CD4-positive, alpha-beta memory T cell (primary cell): Measurements from ENCODE around the gene NOL4L. TPM values are rescaled to one million over a fixed set of nuclear protein-coding genes. Genes with fewer than 3 reads are reported as not detected.

Experiments used
- CTCF ChIA-PET: fragments of 350-600 bp; sonication (Branson Sonifier 250); formaldehyde crosslinking; loops from one replicate; lab custom pipeline; 2021; ENCODE audit warnings: inconsistent platforms; ENCODE audit not compliant: partially characterized antibody; lab: Charles Lee
- POLR2A ChIA-PET: fragments of 350-600 bp; sonication (Branson Sonifier 250); formaldehyde crosslinking; loops from one replicate; lab custom pipeline; 2021; ENCODE audit not compliant: partially characterized antibody; lab: Charles Lee
- DNase-seq, 5 donors: peaks; one replicate each; pipeline versions ENCODE4 v3.0.0 to v3.0.0-alpha.2; 2020 to 2022; ENCODE audit warnings: mixed read lengths in 1 of 5
- H3K27ac ChIP-seq: one replicate; pipeline ENCODE4 v1.7.0; 2013; ENCODE audit warnings: low read depth, low read length
- H3K27me3 ChIP-seq: 2 replicates; pipeline ENCODE4 v1.7.0; 2013; ENCODE audit warnings: mild to moderate bottlenecking, low read length, moderate library complexity; ENCODE audit not compliant: insufficient read depth
- H3K36me3 ChIP-seq: 2 replicates; pipeline ENCODE4 v1.7.0; 2013; ENCODE audit warnings: mild to moderate bottlenecking, low read length, moderate library complexity; ENCODE audit not compliant: insufficient read depth
- H3K4me1 ChIP-seq: 2 replicates; pipeline ENCODE4 v1.7.0; 2013; ENCODE audit warnings: mild to moderate bottlenecking, low read length, moderate library complexity; ENCODE audit not compliant: insufficient read depth
- H3K4me3 ChIP-seq, 2 donors: one replicate each; pipeline ENCODE4 v1.7.0; 2013; ENCODE audit warnings: low read length in 2 of 2, mild to moderate bottlenecking in 1 of 2
- H3K9me3 ChIP-seq, 2 donors: one replicate each; pipeline ENCODE4 v1.7.0; 2013; ENCODE audit warnings: low read length in 2 of 2, control low read depth in 1 of 2; ENCODE audit not compliant: control insufficient read depth in 1 of 2
- H3K27ac Mint-ChIP-seq, 7 donors: one replicate each; pipeline ENCODE4 v1.8.0; 2020 to 2021; ENCODE audit warnings: mixed read lengths in 7 of 7, mild to moderate bottlenecking in 6 of 7, inconsistent platforms in 3 of 7, moderate library complexity in 3 of 7
- H3K27me3 Mint-ChIP-seq, 2 donors: one replicate each; pipeline ENCODE4 v1.8.0; 2020 to 2021; ENCODE audit warnings: mixed read lengths in 2 of 2
- H3K36me3 Mint-ChIP-seq, 2 donors: one replicate each; pipeline ENCODE4 v1.8.0; 2020 to 2021; ENCODE audit warnings: mixed read lengths in 2 of 2, inconsistent platforms in 1 of 2, mild to moderate bottlenecking in 1 of 2
- H3K4me1 Mint-ChIP-seq, 4 donors: one replicate each; pipeline ENCODE4 v1.8.0; 2020 to 2021; ENCODE audit warnings: mixed read lengths in 4 of 4, mild to moderate bottlenecking in 1 of 4
- H3K4me3 Mint-ChIP-seq, 8 donors: one replicate each; pipeline ENCODE4 v1.8.0; 2020 to 2021; ENCODE audit warnings: mixed read lengths in 8 of 8, mild to moderate bottlenecking in 7 of 8, moderate library complexity in 6 of 8, inconsistent platforms in 3 of 8
- H3K9me3 Mint-ChIP-seq, 8 donors: one replicate each; pipeline ENCODE4 v1.8.0; 2020 to 2021; ENCODE audit warnings: mixed read lengths in 8 of 8, mild to moderate bottlenecking in 5 of 8, inconsistent platforms in 3 of 8, moderate library complexity in 1 of 8
- intact Hi-C: fragments of 100-400 bp; cut with micrococcal nuclease; formaldehyde crosslinking; loops from one replicate; pipeline ENCODE4 v1.15.1; 2023
- polyA plus RNA-seq, 2 donors: library from polyadenylated mRNA; unstranded; fragments of 300-500 nt; fragmentation: Illumina TruSeq; gene quantifications; one replicate each; pipeline ENCODE4 v1.2.3, GENCODE V29; 2021
- total RNA-seq, 2 experiments: library from RNA; stranded (reverse); gene quantifications; one replicate each; pipeline ENCODE4 v1.2.3, GENCODE V29; 2021

Gene NOL4L
- total and polyA plus RNA-seq, 4 experiments from 2014 or later = 7.0 to 74.2 (median 47.5) TPM

DNA sequence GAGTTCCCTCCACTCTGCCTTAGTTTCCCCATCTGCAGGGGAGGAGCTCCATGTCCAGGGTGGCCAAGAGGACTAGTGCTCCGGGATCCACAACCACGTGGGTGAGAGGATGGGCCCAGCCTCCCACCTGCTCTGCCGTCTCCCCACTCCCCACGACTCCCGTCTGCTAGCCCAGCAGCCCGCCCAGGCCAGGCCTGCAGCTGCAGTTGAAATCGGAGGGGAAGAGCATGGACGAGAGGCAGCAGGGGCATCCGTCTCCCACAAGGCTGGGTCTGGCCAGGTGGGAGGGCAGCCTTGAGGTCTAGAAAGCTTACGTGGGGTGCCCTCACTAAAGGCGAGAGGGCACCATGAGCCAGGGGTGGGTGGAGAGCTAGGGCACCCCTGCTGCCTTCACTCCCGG lies 8.6 kb downstream of the NOL4L start:
- DNase-seq = no peak
- Mint-ChIP-seq H3K36me3 (peaks cover 0 to 13% of the 10 kb centered on the region in 2 donors), H3K27me3 (no peaks in the 10 kb centered on the region), H3K4me1 (peaks cover 0 to 49% (median 22%) of the 10 kb centered on the region in 4 donors), H3K4me3 (peak overlapping the region in 1 of 8 donors; percentile 27), H3K27ac (no peak overlapping the region), H3K9me3 (no peaks in the 10 kb centered on the region)
- H3K4me1 ChIP-seq = peaks cover 96% of the 10 kb centered on the region
- H3K27ac ChIP-seq = no peak overlapping the region
- ChIA-PET POLR2A (interaction anchor here (1.4 kb wide), 1 partner anchor 13 kb away, joined by 3 read pairs; no protein-coding TSS in a partner anchor), CTCF (interaction anchor here (1.0 to 1.7 kb wide), 3 partner anchors 34 to 85 kb away, joined by 3 to 5 read pairs (median 3); no protein-coding TSS in a partner anchor)
- no peak overlapping the region for H3K4me3 ChIP-seq
- no peaks in the 10 kb centered on the region for H3K27me3 ChIP-seq
- peaks cover 5% of the 10 kb centered on the region for H3K36me3 ChIP-seq
- H3K9me3 ChIP-seq = no peaks in the 10 kb centered on the region
- intact Hi-C loops = no loop called here

- peaks cover 0 to 48% (median 20%) of the 10 kb centered on the region in 4 donors for H3K4me1 Mint-ChIP-seq
- ChIA-PET CTCF (interaction anchor here (1.4 kb wide), 2 partner anchors 50 to 53 kb away, joined by 3 to 5 read pairs; no protein-coding TSS in a partner anchor), POLR2A (interaction anchor here (1.4 to 3.0 kb wide), 3 partner anchors 9 to 41 kb away, joined by 3 to 12 read pairs (median 11); partner anchors contain the start of gene NOL4L)
- intact Hi-C loops = no loop called here
- Histone ChIP-seq H3K27me3 (no peaks in the 10 kb centered on the region), H3K27ac (no peak overlapping the region), H3K9me3 (no peaks in the 10 kb centered on the region), H3K4me1 (peaks cover 96% of the 10 kb centered on the region), H3K36me3 (peaks cover 5% of the 10 kb centered on the region), H3K4me3 (no peak overlapping the region)
- H3K27me3 Mint-ChIP-seq = no peaks in the 10 kb centered on the region
- H3K36me3 Mint-ChIP-seq = peaks cover 0 to 11% of the 10 kb centered on the region in 2 donors
- H3K9me3 Mint-ChIP-seq = no peaks in the 10 kb centered on the region
- no peak overlapping the region for H3K27ac Mint-ChIP-seq
- DNase-seq = no peak
- H3K4me3 Mint-ChIP-seq = no peak overlapping the region
Observed at GRCh38 chr20:32575805-32576204, 9.3 kb downstream of the NOL4L start.

DNA sequence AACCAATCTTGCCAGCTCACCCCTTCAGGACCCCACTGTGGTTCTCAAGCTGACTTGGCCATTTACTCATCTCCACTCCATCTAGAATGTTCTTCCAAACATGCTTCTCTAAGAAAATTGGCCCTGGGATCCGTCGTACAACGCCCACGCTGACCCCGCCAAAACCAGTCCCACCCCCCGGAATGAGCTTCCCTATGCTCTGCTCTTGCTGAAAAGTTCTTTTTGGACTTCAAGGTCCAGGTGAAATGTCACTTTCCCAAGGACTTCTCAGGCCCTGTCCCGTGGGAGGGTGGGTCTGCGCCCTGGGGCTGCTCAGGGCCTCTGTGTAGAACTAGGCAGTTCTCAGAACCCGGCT lies 9.9 kb downstream of the NOL4L start:
- Histone ChIP-seq H3K9me3 (no peaks in the 10 kb centered on the region), H3K36me3 (peaks cover 5% of the 10 kb centered on the region), H3K4me3 (no peak overlapping the region), H3K27ac (no peak overlapping the region), H3K27me3 (no peaks in the 10 kb centered on the region), H3K4me1 (peaks cover 96% of the 10 kb centered on the region)
- ChIA-PET CTCF (interaction anchor here (1.4 kb wide), 1 partner anchor 53 kb away, joined by 5 read pairs; no protein-coding TSS in a partner anchor), POLR2A (interaction anchor here (2.4 to 3.0 kb wide), 2 partner anchors 10 to 40 kb away, joined by 11 to 12 read pairs; partner anchors contain the start of gene NOL4L)
- intact Hi-C loops = no loop called here
- Mint-ChIP-seq H3K9me3 (no peaks in the 10 kb centered on the region), H3K4me1 (peaks cover 0 to 47% (median 20%) of the 10 kb centered on the region in 4 donors), H3K27me3 (no peaks in the 10 kb centered on the region), H3K36me3 (peaks cover 0 to 11% of the 10 kb centered on the region in 2 donors), H3K4me3 (no peak overlapping the region), H3K27ac (no peak overlapping the region)
- DNase-seq = no peak

GRCh38 chr20:32574296-32575226 lies 10.6 kb downstream of the NOL4L start:
- peaks cover 96% of the 10 kb centered on the region for H3K4me1 ChIP-seq
- peak in 1 of 5 donors; percentile 48 for DNase-seq

GRCh38 chr20:32573167-32573851 lies 11.8 kb downstream of the NOL4L start:
- H3K4me1 Mint-ChIP-seq = peaks cover 0 to 49% (median 28%) of the 10 kb centered on the region in 4 donors
- DNase-seq = no peak
- no peaks in the 10 kb centered on the region for H3K27me3 Mint-ChIP-seq
- H3K4me3 Mint-ChIP-seq = peak overlapping the region in 2 of 8 donors; percentile 17 to 30
- intact Hi-C loops = no loop called here
- Histone ChIP-seq H3K4me3 (no peak overlapping the region), H3K9me3 (no peaks in the 10 kb centered on the region), H3K27me3 (no peaks in the 10 kb centered on the region), H3K4me1 (peaks cover 96% of the 10 kb centered on the region), H3K36me3 (peaks cover 5% of the 10 kb centered on the region), H3K27ac (no peak overlapping the region)
- H3K36me3 Mint-ChIP-seq = peaks cover 0 to 13% of the 10 kb centered on the region in 2 donors
- CTCF ChIA-PET = interaction anchor here (0.7 to 1.9 kb wide), 2 partner anchors 51 to 79 kb away, joined by 3 to 6 read pairs; no protein-coding TSS in a partner anchor
- POLR2A ChIA-PET = interaction anchor here (0.6 to 3.0 kb wide), 8 partner anchors 9 to 81 kb away, joined by 3 to 12 read pairs (median 6); partner anchors contain the start of gene NOL4L
- H3K27ac Mint-ChIP-seq = peak overlapping the region in 5 of 7 donors; percentile 73 to 88 (median 77)
- no peaks in the 10 kb centered on the region for H3K9me3 Mint-ChIP-seq

More at GRCh38 chr20:32574296-32575226, 10.6 kb downstream of the NOL4L start:
- ChIA-PET CTCF (interaction anchor here (1.4 to 1.9 kb wide), 2 partner anchors 52 to 78 kb away, joined by 5 to 6 read pairs; no protein-coding TSS in a partner anchor), POLR2A (interaction anchor here (1.0 to 3.0 kb wide), 6 partner anchors 10 to 52 kb away, joined by 3 to 12 read pairs (median 8); partner anchors contain the start of gene NOL4L)
- peaks cover 0 to 46% (median 22%) of the 10 kb centered on the region in 4 donors for H3K4me1 Mint-ChIP-seq
- peaks cover 5% of the 10 kb centered on the region for H3K36me3 ChIP-seq
- H3K9me3 ChIP-seq = no peaks in the 10 kb centered on the region
- no peak overlapping the region for H3K27ac ChIP-seq
- intact Hi-C loops = no loop called here
- H3K4me3 Mint-ChIP-seq = no peak overlapping the region
- H3K4me3 ChIP-seq = no peak overlapping the region
- H3K36me3 Mint-ChIP-seq = peaks cover 0 to 11% of the 10 kb centered on the region in 2 donors
- H3K27me3 Mint-ChIP-seq = no peaks in the 10 kb centered on the region
- H3K27me3 ChIP-seq = no peaks in the 10 kb centered on the region
- H3K27ac Mint-ChIP-seq = peak overlapping the region in 5 of 7 donors; percentile 44 to 83 (median 75)
- no peaks in the 10 kb centered on the region for H3K9me3 Mint-ChIP-seq

GRCh38 chr20:32572271-32572968 lies 12.7 kb downstream of the NOL4L start:
- peaks cover 5% of the 10 kb centered on the region for H3K36me3 ChIP-seq
- no peak overlapping the region for H3K4me3 ChIP-seq
- Mint-ChIP-seq H3K36me3 (peaks cover 0 to 13% of the 10 kb centered on the region in 2 donors), H3K4me1 (peaks cover 0 to 43% (median 26%) of the 10 kb centered on the region in 4 donors), H3K9me3 (no peaks in the 10 kb centered on the region), H3K27me3 (no peaks in the 10 kb centered on the region), H3K4me3 (peak overlapping the region in 3 of 8 donors; percentile 25 to 40 (median 26)), H3K27ac (peak overlapping the region in 6 of 7 donors; percentile 47 to 88 (median 78))
- POLR2A ChIA-PET = interaction anchor here (0.6 to 1.7 kb wide), 2 partner anchors 8 to 82 kb away, joined by 3 to 7 read pairs; no protein-coding TSS in a partner anchor
- intact Hi-C loops = no loop called here
- H3K27me3 ChIP-seq = no peaks in the 10 kb centered on the region
- no peaks in the 10 kb centered on the region for H3K9me3 ChIP-seq
- H3K4me1 ChIP-seq = peaks cover 98% of the 10 kb centered on the region
- CTCF ChIA-PET = interaction anchor here (0.7 to 1.9 kb wide), 2 partner anchors 50 to 80 kb away, joined by 3 to 6 read pairs; no protein-coding TSS in a partner anchor
- DNase-seq = no peak
- no peak overlapping the region for H3K27ac ChIP-seq
